Fibroblast of lung (primary cell): Measurements from ENCODE around the gene FAM117A. TPM values are rescaled to one million over a fixed set of nuclear protein-coding genes. Genes with fewer than 3 reads are reported as not detected.
A peak's percentile ranks its signal among the peaks of the same experiment; 100 is the strongest.

Experiments
- DNase-seq, 2 donors: peaks; one replicate each; pipeline versions ENCODE4 v3.0.0 to v3.0.0-alpha.2; 2010; ENCODE audit warnings: low read depth in 2 of 2
- H2AFZ ChIP-seq: 2 replicates; pipeline ENCODE4 v1.5.1; 2012; ENCODE audit warnings: low read length, control low read depth, inconsistent platforms
- H3K27ac ChIP-seq: 2 replicates; pipeline ENCODE4 v1.5.1; 2011; ENCODE audit warnings: low read length, control low read depth; ENCODE audit not compliant: insufficient read depth
- H3K27me3 ChIP-seq: 2 replicates; pipeline ENCODE4 v1.5.1; 2011; ENCODE audit warnings: mild to moderate bottlenecking, low read length; ENCODE audit not compliant: control insufficient read depth, insufficient read depth
- H3K36me3 ChIP-seq: 2 replicates; pipeline ENCODE4 v1.5.1; 2011; ENCODE audit warnings: low read length; ENCODE audit not compliant: control insufficient read depth, insufficient read depth
- H3K4me1 ChIP-seq: 2 replicates; pipeline ENCODE4 v1.5.1; 2011; ENCODE audit warnings: low read length; ENCODE audit not compliant: control insufficient read depth, insufficient read depth; ENCODE audit errors: extremely low read depth
- H3K4me2 ChIP-seq: 2 replicates; pipeline ENCODE4 v1.5.1; 2011; ENCODE audit warnings: low read length, control low read depth; ENCODE audit not compliant: insufficient read depth; ENCODE audit errors: extremely low read depth
- H3K4me3 ChIP-seq, 4 experiments: fragments of 200-600 bp in 1 of 4; sonication (generic) in 1 of 4; replicated peaks in 1 of 4; 2 replicates each; pipeline ENCODE4 v1.5.1; 2011 to 2016; ENCODE audit warnings: low read length in 4 of 4, low read depth in 3 of 4, mild to moderate bottlenecking in 3 of 4, control low read depth in 2 of 4, inconsistent platforms in 1 of 4, mixed read lengths in 1 of 4; ENCODE audit not compliant: insufficient read depth in 1 of 4; ENCODE audit errors: control extremely low read depth in 1 of 4
- H3K79me2 ChIP-seq: 2 replicates; pipeline ENCODE4 v1.5.1; 2012; ENCODE audit warnings: mild to moderate bottlenecking, low read length, inconsistent platforms; ENCODE audit not compliant: control insufficient read depth, insufficient read depth
- H3K9ac ChIP-seq: 2 replicates; pipeline ENCODE4 v1.5.1; 2011; ENCODE audit warnings: mild to moderate bottlenecking, low read length, control low read depth; ENCODE audit not compliant: insufficient read depth
- H3K9me3 ChIP-seq: 2 replicates; pipeline ENCODE4 v1.5.1; 2012; ENCODE audit warnings: low read depth, low read length; ENCODE audit not compliant: control insufficient read depth, insufficient read depth
- H4K20me1 ChIP-seq: 2 replicates; pipeline ENCODE4 v1.5.1; 2011; ENCODE audit warnings: low read length; ENCODE audit not compliant: control insufficient read depth, insufficient read depth; ENCODE audit errors: extremely low read depth
- EZH2 ChIP-seq: IDR thresholded peaks from 2 replicates; pipeline ENCODE4 v1.5.1; 2012; ENCODE audit warnings: low read length, control low read depth, mild to moderate bottlenecking; ENCODE audit errors: missing control alignments
- polyA plus RNA-seq, 2 donors: library from polyadenylated mRNA; depleted of rRNA in 1 of 2; stranded (reverse) in 1 of 2; unstranded in 1 of 2; fragments of >200 nt; gene quantifications; 2 replicates each; pipeline ENCODE4 v1.2.1, GENCODE V29; 2011 to 2012; ENCODE audit warnings: missing spikeins in 1 of 2
- total RNA-seq: library from RNA; depleted of rRNA; stranded (reverse); fragments of >200 nt; gene quantifications from 2 replicates; pipeline ENCODE4 v1.2.1, GENCODE V29; 2014
- TF ChIP-seq, protein P1 (sequence below), 2 donors: IDR thresholded peaks in 1 of 2; conservative IDR thresholded peaks in 1 of 2; 1 replicate in 1 of 2; 2 replicates in 1 of 2; pipeline ENCODE4 v1.5.1; 2011 to 2012; ENCODE audit warnings: low read length in 2 of 2, control low read depth in 1 of 2, inconsistent platforms in 1 of 2, low read depth in 1 of 2, mild to moderate bottlenecking in 1 of 2

The FAM117A gene
- total and polyA plus RNA-seq, 2 donors (not counting 1 experiment from before 2014, with no cell fraction given) = 2.4 to 3.3 TPM

DNA sequence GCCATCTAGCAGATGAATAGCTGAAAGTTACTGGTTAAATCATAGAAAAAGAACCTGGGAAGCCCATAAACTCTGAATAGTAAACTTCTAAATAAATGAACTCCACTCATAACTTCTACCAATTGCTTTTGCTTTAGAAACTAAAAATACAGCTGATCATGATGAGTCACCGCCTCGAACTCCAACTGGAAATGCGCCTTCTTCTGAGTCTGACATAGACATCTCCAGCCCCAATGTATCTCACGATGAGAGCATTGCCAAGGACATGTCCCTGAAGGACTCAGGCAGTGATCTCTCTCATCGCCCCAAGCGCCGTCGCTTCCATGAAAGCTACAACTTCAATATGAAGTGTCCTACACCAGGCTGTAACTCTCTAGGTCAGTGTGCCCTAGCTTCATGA, 34.3 kb upstream of the FAM117A start:
- peak in 1 of 2 donors; percentile 21 for DNase-seq
- H3K36me3 ChIP-seq = peaks cover 7% of the 10 kb centered on the region

GRCh38 chr17:49795372-49795771, 31.4 kb upstream of the FAM117A start:
- DNase-seq = no peak
- Histone ChIP-seq H3K4me3 (no peak overlapping the region), H3K27me3 (no peaks in the 10 kb centered on the region), H3K27ac (no peak overlapping the region), H3K9me3 (no peaks in the 10 kb centered on the region), H3K9ac (no peak overlapping the region), H3K36me3 (peaks cover 9% of the 10 kb centered on the region), H4K20me1 (no peaks in the 10 kb centered on the region), H2AFZ (no peak overlapping the region), H3K4me2 (no peak overlapping the region), H3K79me2 (peaks cover 51% of the 10 kb centered on the region), H3K4me1 (no peaks in the 10 kb centered on the region)
- TF ChIP-seq, protein P1, sequence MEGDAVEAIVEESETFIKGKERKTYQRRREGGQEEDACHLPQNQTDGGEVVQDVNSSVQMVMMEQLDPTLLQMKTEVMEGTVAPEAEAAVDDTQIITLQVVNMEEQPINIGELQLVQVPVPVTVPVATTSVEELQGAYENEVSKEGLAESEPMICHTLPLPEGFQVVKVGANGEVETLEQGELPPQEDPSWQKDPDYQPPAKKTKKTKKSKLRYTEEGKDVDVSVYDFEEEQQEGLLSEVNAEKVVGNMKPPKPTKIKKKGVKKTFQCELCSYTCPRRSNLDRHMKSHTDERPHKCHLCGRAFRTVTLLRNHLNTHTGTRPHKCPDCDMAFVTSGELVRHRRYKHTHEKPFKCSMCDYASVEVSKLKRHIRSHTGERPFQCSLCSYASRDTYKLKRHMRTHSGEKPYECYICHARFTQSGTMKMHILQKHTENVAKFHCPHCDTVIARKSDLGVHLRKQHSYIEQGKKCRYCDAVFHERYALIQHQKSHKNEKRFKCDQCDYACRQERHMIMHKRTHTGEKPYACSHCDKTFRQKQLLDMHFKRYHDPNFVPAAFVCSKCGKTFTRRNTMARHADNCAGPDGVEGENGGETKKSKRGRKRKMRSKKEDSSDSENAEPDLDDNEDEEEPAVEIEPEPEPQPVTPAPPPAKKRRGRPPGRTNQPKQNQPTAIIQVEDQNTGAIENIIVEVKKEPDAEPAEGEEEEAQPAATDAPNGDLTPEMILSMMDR (conservative IDR thresholded peaks at IDR 0.05 in 1 of 2, IDR thresholded peaks at IDR 0.05 in 1 of 2; ENCODE audit: low read depth in 1 of 2, low read length in 2 of 2) = no peak
- no peak for TF ChIP-seq EZH2

More for the DNA sequence above, 34.3 kb upstream of the FAM117A start:
- peaks cover 37% of the 10 kb centered on the region for H3K79me2 ChIP-seq
- H2AFZ ChIP-seq = no peak overlapping the region
- H3K9ac ChIP-seq = no peak overlapping the region
- TF ChIP-seq, protein P1 (conservative IDR thresholded peaks at IDR 0.05 in 1 of 2, IDR thresholded peaks at IDR 0.05 in 1 of 2; ENCODE audit: low read depth in 1 of 2, low read length in 2 of 2) = no peak
- TF ChIP-seq EZH2 = no peak
- H3K9me3 ChIP-seq = no peaks in the 10 kb centered on the region
- no peaks in the 10 kb centered on the region for H3K27me3 ChIP-seq
- no peaks in the 10 kb centered on the region for H4K20me1 ChIP-seq
- no peak overlapping the region for H3K4me2 ChIP-seq
- no peaks in the 10 kb centered on the region for H3K4me1 ChIP-seq
- no peak overlapping the region for H3K4me3 ChIP-seq
- H3K27ac ChIP-seq = no peak overlapping the region

DNA sequence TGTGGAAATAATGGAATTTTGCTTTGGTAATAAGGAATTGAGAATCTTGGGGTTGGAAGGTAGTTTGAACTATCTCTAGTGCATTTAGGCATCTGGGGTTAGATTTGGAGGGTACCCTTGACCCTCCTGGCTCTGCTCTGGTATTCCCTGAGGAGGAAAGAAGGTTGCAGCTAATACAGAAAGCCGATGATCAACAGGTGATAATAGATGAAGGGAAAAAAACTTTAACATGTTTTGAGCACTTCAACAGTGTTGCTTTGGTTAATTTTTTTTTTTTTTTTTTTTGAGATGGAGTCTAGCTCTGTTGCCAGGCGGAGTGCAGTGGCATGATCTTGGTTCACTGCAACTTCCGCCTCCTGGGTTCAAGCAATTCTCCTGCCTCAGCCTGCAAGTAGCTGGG, 29.4 kb upstream of the FAM117A start:
- no peaks in the 10 kb centered on the region for H3K27me3 ChIP-seq
- H3K9ac ChIP-seq = no peak overlapping the region
- H3K9me3 ChIP-seq = no peaks in the 10 kb centered on the region
- no peaks in the 10 kb centered on the region for H4K20me1 ChIP-seq
- no peak for DNase-seq
- peaks cover 62% of the 10 kb centered on the region for H3K79me2 ChIP-seq
- TF ChIP-seq, protein P1 (conservative IDR thresholded peaks at IDR 0.05 in 1 of 2, IDR thresholded peaks at IDR 0.05 in 1 of 2; ENCODE audit: low read depth in 1 of 2, low read length in 2 of 2) = no peak
- TF ChIP-seq EZH2 = no peak
- peaks cover 4% of the 10 kb centered on the region for H3K36me3 ChIP-seq
- no peak overlapping the region for H3K4me2 ChIP-seq
- H3K4me1 ChIP-seq = peaks cover 3% of the 10 kb centered on the region
- H3K27ac ChIP-seq = no peak overlapping the region
- no peak overlapping the region for H3K4me3 ChIP-seq
- no peak overlapping the region for H2AFZ ChIP-seq
